Smooth muscle cell of the coronary artery (primary cell): Measurements from ENCODE around the gene CNPY4. TPM values are rescaled to one million over a fixed set of nuclear protein-coding genes. Genes with fewer than 3 reads are reported as not detected.

ENCODE experiments used
- total RNA-seq: library from RNA; depleted of rRNA; stranded (reverse); fragments of >200 nt; gene quantifications from 2 replicates; pipeline ENCODE4 v1.2.3, GENCODE V29; 2014; ENCODE audit warnings: low replicate concordance

CNPY4 gene, protein sequence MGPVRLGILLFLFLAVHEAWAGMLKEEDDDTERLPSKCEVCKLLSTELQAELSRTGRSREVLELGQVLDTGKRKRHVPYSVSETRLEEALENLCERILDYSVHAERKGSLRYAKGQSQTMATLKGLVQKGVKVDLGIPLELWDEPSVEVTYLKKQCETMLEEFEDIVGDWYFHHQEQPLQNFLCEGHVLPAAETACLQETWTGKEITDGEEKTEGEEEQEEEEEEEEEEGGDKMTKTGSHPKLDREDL
- total RNA-seq, result 34.4 and 67.6 TPM in 2 replicates

DNA sequence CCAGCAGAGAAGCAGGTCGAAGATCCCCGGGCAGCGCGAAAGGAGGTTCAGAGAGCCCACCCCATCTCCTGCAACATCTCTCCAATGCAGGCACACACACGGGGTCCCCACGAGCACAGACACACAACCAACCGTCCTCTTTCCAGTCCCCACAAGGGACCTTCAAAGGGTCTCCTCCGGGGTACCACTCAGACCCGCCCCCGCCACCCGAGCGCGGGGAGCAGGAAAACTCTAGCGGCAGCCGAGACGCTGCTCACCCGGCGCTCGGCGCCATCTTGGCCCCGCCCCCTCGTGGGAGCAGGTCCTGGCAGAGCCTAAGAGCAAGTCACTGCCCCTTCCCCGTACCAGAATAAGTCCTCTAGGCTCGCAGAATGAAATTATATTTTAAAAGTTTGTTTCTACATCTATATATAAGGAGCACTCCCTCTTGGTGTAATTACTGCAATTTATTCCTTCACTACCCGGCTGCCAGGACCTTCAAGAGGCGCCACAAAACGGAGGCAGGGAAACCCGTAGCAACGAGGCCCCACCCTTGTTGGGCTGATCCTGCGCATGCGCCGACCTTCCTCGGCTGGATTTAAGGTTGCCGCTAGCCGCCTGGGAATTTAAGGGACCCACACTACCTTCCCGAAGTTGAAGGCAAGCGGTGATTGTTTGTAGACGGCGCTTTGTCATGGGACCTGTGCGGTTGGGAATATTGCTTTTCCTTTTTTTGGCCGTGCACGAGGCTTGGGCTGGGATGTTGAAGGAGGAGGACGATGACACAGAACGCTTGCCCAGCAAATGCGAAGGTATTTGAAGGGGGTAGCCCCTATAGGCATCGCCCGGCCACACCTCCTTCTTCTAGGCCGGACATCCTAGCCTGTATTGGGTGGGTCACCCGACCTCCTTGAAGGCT lies at the start of gene CNPY4, which contains the start of gene TAF6:
CNPY4 (plus strand) TSS at position 563 of the 898 bp plus-strand sequence; CDS start at position 674, 111 bp downstream.
TAF6 (minus strand) TSS at position 287 of the 898 bp plus-strand sequence. CDS start 5,149 bp downstream, outside the sequence.

DNA sequence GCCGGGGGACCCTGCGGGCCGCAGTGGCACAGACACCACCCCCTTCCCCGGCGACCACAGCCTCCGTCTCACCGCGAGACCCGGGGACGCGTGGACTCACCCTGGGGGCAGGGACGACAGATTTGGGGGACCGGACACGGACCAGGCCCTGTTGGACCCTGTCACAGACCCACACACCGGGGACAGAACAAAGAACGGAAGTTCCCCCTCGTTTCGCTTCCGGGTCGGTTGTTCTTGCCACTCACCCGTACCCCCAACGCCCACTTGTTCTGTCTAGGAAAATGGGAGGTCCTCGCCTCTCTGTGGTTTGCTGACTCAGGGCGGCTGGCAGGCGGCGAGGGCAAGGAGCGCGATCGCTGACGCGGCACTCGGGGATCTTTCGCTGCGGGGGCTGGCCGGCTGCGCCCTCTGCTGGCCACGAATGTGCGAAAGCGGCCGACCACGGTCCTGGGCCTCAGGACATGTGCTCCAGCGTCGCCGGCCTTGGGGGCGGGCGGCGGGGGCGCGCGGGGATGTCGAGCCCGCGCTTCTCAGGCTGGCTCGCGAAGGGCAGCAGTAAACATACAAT lies 37.8 kb upstream of the CNPY4 start, which contains the start of gene ZNF3:
ZNF3 (minus strand) TSS at position 189 of the 568 bp plus-strand sequence. CDS start 4,366 bp downstream, outside the sequence.

GRCh38 chr7:100088621-100089457 lies 30.6 kb upstream of the CNPY4 start, which contains the start of gene COPS6:
TSS of gene COPS6 (plus strand) at chr7:100088969. CDS start at chr7:100088991, 22 bp downstream.

GRCh38 chr7:100101016-100101862 lies 18.2 kb upstream of the CNPY4 start, which contains the start of the genes AP4M1 and MCM7:
TSS of gene AP4M1 (plus strand) at chr7:100101643. CDS start at chr7:100101715, 72 bp downstream.
TSS of gene MCM7 (minus strand) at chr7:100101397. CDS start at chr7:100101294, 103 bp downstream.

DNA sequence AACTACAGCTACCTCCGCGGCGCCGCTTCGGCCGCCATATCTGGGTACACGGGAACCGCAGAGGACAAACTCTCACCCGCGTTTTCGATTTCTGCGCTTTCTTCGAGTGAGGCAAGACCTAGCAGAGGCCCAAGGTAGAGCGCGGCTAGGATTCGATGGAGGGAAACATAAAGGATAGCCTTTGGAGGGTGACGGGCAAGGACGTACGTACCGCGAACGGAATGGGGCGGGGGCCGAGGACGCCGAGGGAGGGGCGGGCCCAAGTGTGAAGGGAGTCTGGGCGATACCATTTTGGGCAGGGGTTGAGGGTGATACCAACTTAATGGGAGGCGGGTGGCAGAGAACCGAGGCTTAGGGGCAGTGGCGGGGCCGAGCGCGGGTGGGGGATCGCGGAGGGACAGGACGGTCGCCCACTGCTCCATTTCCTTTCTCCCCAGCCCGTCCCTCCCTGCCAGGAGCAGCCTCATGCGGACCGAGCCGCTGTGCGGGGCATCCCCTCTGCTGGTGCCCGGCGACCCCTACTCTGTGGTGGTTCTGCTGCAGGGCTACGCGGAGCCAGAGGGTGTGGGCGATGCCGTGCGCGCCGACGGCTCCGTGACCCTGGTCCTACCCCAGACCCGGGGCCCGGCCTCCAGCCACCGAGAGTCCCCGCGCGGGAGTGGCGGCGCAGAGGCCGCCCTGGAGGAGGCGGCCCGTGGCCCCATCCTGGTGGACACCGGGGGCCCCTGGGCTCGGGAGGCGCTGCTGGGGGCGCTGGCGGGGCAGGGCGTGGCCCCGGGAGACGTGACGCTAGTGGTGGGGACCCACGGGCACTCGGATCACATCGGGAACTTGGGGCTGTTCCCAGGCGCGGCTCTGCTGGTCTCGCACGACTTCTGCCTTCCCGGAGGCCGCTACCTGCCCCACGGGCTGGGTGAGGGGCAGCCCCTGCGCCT lies 7.8 kb downstream of the CNPY4 start, which contains the start of gene MBLAC1:
MBLAC1 (plus strand) TSS at position 37 of the 935 bp plus-strand sequence; CDS start at position 466, 429 bp downstream.

GRCh38 chr7:100148559-100149328 lies 29.3 kb downstream of the CNPY4 start, which contains the start of gene LAMTOR4:
TSS of gene LAMTOR4 (plus strand) at chr7:100148918. CDS start at chr7:100148973, 55 bp downstream.

DNA sequence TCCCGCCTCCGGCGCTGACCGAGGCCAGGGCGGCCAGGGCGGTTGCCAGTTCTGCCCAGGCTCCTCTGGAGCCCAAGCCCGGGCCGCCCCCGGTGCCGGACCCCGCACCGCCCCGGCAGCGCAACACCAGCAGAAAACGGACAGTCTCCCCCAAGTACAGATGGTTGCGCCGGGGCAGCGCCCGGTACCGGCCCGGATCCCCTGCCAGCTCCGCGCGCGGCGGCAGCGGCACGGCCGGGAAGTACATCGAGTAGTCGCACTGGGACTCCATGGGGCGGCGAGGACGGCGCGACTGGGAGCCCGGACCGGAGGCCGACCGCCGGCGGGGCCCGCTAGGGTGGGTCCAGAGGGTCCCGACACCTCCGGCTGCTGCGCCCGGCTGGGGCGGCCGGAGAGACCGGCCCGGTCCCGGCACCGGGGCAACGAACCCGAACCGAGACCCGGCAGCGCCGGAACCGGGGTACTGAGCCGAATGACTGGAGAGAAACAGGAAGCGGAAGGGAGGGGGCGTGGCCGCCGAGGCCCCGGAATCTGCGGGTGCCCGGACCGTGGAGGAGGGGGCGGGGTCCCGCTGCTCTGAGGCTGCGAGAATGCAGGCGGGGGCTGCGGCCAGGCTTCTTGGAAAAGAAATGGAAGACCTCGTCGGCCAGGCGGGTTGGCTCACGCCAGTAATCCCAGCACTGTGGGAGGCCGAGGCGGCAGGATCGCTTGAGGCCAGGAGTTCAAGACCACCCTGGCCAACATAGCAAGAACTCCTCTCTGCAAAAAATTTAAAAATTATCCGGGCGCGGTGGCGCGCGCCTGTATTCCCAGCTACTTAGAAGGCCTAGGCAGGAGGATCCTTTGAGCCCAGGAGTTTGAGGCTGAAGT lies 39.0 kb downstream of the CNPY4 start, which contains the start of gene TRAPPC14:
TRAPPC14 (minus strand) TSS at position 495 of the 870 bp plus-strand sequence; CDS start at position 271, 224 bp downstream.

Other genes with a start within 250 kb of the CNPY4 start
- 0.12 TPM in 1 of 2 replicates, not detected in the other for gene OR2AE1, start 242.6 kb upstream of the CNPY4 start, total RNA-seq
- 21.2 and 32.1 TPM in 2 replicates for gene TRIM4, start 200.1 kb upstream of the CNPY4 start, total RNA-seq
- not detected in 2 replicates for gene GJC3, start 190.0 kb upstream of the CNPY4 start, total RNA-seq
- gene AZGP1, start 143.6 kb upstream of the CNPY4 start, total RNA-seq, result 0.30 TPM in 1 of 2 replicates, not detected in the other
- gene ZKSCAN1, start 104.0 kb upstream of the CNPY4 start, total RNA-seq, result 33.1 and 37.3 TPM in 2 replicates
- gene ZSCAN21, start 69.9 kb upstream of the CNPY4 start, total RNA-seq, result 8.2 and 9.8 TPM in 2 replicates
- gene ZNF3, start 37.9 kb upstream of the CNPY4 start, total RNA-seq, result 11.8 and 19.1 TPM in 2 replicates
- gene COPS6, start 30.7 kb upstream of the CNPY4 start, total RNA-seq, result 77.9 and 108 TPM in 2 replicates
- 23.5 and 39.1 TPM in 2 replicates for gene MCM7, start 18.2 kb upstream of the CNPY4 start, total RNA-seq
- 15.3 and 19.6 TPM in 2 replicates for gene AP4M1, start 18.0 kb upstream of the CNPY4 start, total RNA-seq
- 13.3 and 25.1 TPM in 2 replicates for gene TAF6, start 276 bp upstream of the CNPY4 start, total RNA-seq
- 1.4 and 2.2 TPM in 2 replicates for gene MBLAC1, start 7.3 kb downstream of the CNPY4 start, total RNA-seq
- 119 and 142 TPM in 2 replicates for gene LAMTOR4, start 29.3 kb downstream of the CNPY4 start, total RNA-seq
- gene TRAPPC14, start 39.1 kb downstream of the CNPY4 start, total RNA-seq, result 3.0 and 4.4 TPM in 2 replicates
- 1.5 and 2.3 TPM in 2 replicates for gene GAL3ST4, start 49.0 kb downstream of the CNPY4 start, total RNA-seq
- 1.4 and 3.1 TPM in 2 replicates for gene GPC2, start 57.7 kb downstream of the CNPY4 start, total RNA-seq
- gene STAG3, start 58.3 kb downstream of the CNPY4 start, total RNA-seq, result 0.30 and 1.4 TPM in 2 replicates
- not detected in 2 replicates for gene PVRIG, start 100.3 kb downstream of the CNPY4 start, total RNA-seq
- not detected in 2 replicates for gene SPDYE3, start 188.1 kb downstream of the CNPY4 start, total RNA-seq
- 3.4 and 8.5 TPM in 2 replicates for gene PILRB, start 238.5 kb downstream of the CNPY4 start, total RNA-seq